SK-N-SH (cell line): ENCODE data around the gene EVC.

Experiments used
- EZH2phosphoT487 ChIP-seq: fragments of 200-600 bp; sonication (generic); IDR thresholded peaks from 2 replicates; pipeline ENCODE4 v1.6.1; 2017; ENCODE audit warnings: low read depth, mixed run types, mild to moderate bottlenecking, antibody characterized with exemption, moderate library complexity, borderline replicate concordance
- POLR2AphosphoS5 ChIP-seq: IDR thresholded peaks from 2 replicates; pipeline ENCODE4 v1.6.1; 2012; ENCODE audit warnings: low read depth, low read length
- RCOR1 ChIP-seq: fragments of 150-350 bp; IDR thresholded peaks from 2 replicates; pipeline ENCODE4 v1.6.1; 2017; ENCODE audit warnings: antibody characterized with exemption, low read length
- SIN3A ChIP-seq: IDR thresholded peaks from 2 replicates; pipeline ENCODE4 v1.6.1; 2012; ENCODE audit warnings: low read depth, mild to moderate bottlenecking, low read length, moderate library complexity, borderline replicate concordance
- TF ChIP-seq, protein P1 (sequence below): fragments of 200-600 bp; sonication (generic); IDR thresholded peaks from 2 replicates; pipeline ENCODE4 v1.6.1; 2017; ENCODE audit warnings: antibody characterized with exemption, mild to moderate bottlenecking, moderate library complexity
- TF ChIP-seq, protein P2 (sequence below): IDR thresholded peaks from 2 replicates; pipeline ENCODE4 v1.4.0; 2012; ENCODE audit warnings: low read depth, borderline replicate concordance

DNA sequence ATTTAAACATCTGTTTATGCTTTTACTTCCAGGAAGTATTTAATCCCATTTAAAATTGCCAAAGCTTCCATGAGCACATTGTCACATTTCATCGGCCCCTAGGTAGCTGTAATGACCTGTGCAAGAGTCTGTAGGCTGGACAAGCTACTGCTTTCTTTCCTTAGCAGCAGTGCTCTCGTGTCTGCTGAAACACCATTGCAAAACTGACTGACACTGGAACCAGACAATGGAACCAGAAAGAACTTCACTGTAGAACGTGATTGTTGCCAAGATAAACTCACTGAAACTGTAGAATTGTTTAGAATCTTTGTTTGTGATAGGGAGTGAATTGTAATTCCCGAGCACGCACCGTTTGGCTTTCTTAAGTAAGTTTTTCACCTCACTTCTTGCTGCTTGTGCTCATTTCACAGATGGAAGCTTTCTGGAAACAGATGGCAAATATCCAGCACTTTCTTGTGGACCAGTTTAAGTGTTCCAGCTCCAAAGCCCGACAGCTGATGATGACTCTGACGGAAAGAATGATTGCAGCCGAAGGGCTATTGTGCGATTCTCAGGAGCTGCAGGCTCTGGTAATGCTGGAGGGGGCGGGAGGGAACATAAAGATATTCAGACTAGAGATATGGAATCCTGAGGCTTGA, 36.9 kb downstream of the EVC start:
- TF ChIP-seq, protein P1, sequence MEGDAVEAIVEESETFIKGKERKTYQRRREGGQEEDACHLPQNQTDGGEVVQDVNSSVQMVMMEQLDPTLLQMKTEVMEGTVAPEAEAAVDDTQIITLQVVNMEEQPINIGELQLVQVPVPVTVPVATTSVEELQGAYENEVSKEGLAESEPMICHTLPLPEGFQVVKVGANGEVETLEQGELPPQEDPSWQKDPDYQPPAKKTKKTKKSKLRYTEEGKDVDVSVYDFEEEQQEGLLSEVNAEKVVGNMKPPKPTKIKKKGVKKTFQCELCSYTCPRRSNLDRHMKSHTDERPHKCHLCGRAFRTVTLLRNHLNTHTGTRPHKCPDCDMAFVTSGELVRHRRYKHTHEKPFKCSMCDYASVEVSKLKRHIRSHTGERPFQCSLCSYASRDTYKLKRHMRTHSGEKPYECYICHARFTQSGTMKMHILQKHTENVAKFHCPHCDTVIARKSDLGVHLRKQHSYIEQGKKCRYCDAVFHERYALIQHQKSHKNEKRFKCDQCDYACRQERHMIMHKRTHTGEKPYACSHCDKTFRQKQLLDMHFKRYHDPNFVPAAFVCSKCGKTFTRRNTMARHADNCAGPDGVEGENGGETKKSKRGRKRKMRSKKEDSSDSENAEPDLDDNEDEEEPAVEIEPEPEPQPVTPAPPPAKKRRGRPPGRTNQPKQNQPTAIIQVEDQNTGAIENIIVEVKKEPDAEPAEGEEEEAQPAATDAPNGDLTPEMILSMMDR: no peak
- no peak for TF ChIP-seq POLR2AphosphoS5
- TF ChIP-seq SIN3A: no peak
- TF ChIP-seq, protein P2, sequence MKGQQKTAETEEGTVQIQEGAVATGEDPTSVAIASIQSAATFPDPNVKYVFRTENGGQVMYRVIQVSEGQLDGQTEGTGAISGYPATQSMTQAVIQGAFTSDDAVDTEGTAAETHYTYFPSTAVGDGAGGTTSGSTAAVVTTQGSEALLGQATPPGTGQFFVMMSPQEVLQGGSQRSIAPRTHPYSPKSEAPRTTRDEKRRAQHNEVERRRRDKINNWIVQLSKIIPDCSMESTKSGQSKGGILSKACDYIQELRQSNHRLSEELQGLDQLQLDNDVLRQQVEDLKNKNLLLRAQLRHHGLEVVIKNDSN: no peak
- TF ChIP-seq EZH2phosphoT487: no peak
- no peak for TF ChIP-seq RCOR1
